Fibroblast of skin of abdomen (primary cell): ENCODE data around the gene PDHX.
"Not testable (repeated sequence)": the region's sequence is repeated elsewhere in the genome, so short reads cannot be mapped to it uniquely, and the experiment has no call there.

Experiments
- DNase-seq: peaks from one replicate; pipeline ENCODE4 v3.0.0-alpha.2; 2013

PDHX gene

GRCh38 chr11:34911676-34912075 lies 4.7 kb upstream of the PDHX start:
- no peak for DNase-seq

- not testable (repeated sequence) for DNase-seq
Observed at GRCh38 chr11:34913556-34913955, 2.9 kb upstream of the PDHX start.

DNA sequence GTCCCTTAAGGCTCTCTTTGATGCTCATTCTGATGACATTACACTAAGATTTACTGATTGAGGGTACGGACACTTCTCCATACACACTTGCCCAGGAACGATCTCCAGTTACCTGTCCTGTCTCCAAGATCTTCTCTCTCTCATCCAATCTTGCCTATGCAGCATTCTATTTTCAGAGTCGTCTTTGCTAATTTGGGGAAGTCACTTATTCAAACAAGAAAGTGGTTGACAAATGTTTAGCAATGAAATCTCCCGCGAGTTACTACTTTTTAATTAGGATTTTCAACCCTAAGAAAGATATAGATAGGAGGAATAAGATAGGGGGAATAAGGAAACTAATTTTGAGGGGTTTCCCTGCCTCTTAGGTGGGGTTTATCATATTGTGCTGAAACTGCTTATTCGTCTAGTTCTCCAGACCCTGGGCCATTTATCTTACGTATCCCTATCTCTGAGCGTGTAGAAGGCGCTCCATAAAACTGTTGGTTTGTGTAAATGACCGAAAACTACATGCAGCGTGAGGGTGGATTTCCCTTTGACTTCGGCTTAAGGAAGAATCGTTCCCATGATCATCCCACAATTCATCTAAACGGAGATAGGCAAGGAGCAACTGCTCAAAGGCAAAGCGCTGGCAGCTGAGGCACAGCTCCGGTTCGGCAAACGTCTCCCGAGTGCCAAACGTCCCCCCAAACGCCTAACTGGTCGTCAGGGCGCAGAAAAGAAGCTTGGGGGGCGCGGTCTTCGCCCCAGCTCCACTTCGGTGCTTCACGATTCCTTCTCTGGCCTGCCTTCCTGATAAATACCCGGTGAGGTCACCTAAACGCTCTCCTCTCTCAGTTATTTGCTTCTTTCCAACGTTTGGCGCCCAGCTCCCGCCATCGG lies 1.0 kb upstream of the PDHX start:
- peak; percentile 24 for DNase-seq

DNA sequence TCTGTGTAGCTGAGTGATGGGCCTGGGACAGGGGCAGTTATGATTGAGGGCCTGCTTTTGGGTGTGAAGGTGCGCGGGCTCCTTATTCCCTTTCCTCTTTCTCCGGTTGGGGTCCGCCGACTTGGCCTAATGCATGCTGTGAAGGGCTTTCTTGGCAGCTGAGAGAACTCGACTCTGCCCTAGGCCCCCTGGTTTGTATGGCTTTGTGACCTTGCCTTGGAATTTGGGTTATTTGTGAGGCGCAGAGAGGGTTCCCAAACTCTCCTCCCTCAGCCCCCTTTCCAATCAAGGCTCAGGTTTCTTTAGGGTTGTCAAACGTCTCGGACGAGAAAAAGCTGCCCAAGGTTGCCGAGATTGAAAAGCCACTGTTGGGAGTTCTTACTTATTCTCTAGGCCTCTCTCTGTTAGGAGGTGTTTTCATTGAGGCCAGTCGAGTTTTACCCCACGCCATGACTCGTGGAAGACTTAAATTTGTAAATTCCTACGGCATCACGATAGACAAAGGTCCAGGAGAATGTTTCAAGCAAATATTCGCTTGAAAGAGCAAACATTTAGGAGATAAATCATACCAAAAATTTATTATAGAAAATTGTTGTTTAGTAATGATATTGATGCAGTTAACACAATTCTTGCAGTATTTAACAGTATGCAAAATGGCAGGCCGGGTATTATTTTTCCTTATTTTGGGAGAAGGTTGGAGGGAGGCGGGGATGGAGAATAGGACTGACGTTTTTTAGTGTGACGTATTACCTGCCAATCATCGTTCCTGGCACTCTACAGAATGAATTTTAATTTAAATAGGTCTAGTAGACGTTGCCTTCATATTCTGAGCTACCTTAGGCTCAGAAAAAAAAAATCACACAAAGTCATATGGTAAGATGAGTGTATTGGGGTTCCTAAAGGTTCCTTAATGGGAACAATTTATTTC lies 689 bp downstream of the PDHX start:
- DNase-seq, result peak; percentile 21

DNA sequence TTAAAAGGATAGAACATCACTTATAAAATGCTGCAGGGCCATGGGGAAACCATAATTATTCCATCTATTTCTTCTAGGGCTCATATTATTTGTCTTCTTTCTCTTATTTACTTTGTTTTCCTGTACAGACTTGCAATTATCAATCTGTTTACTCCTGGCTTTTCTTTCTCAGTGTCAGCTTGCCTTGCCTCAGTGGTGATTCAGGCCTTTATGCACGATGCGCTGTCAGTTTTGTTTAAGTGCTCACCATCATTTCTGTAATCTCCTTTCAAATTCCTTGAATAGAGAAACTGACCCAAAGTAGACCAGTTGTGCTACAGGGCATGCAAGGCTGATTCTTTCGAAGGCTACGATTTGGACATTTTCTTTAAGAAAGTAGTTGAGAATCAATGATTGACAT lies 4.7 kb downstream of the PDHX start:
- DNase-seq, result no peak

- DNase-seq, result no peak
Observed at GRCh38 chr11:34924714-34925113, 8.3 kb downstream of the PDHX start.

- peak; percentile 67 for DNase-seq
Observed at GRCh38 chr11:34926101-34926830, 9.8 kb downstream of the PDHX start.

DNA sequence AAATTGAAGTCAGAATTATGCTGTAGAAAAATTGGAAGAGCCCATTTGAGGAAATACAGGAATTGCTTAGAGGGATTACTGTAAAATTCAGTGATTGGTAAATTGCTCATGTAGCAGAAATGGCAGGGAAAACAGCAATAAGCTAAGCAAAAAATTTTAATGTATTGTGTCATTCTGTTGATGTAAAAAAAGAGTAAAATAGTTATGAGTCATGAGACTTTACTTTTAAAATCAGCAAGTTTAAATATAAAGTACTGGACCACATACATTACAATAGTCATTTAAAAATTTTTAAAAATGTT lies 10.4 kb downstream of the PDHX start:
- DNase-seq, result peak; percentile 74

- DNase-seq, result no peak
Observed at GRCh38 chr11:34928268-34928959, 12.0 kb downstream of the PDHX start.

DNA sequence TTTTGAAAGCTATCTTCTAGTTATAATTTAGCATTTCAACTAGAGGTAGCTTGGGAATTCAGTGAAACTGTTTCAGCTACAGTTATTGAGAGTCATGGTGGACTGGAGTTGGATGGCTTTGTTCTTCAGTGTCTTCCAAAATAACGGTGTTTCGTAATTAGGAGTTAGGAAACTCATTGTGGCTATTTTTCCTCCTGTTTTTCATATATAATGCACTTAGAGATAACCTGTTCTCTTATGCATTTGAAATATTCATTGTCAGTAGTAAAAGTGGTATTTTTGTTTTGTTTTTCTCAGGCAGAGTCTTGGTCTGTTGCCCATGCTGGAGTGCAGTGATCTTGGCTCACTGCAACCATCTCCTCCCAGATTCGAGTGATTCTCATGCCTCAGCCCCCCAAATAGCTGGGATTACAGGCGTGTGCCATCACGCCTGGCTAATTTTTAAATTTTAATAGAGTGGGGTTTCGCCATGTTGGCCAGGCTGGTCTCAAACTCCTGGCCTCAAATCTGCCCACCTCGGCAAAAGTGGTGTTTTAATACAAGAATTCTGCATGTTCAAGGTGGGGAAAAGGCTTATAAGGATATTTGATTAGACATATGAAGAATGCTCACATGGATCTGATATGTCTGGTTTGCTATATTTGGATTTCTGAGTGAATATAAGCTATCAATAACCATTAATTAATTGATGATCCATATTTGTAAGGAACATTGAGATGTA lies 12.7 kb downstream of the PDHX start:
- no peak for DNase-seq

GRCh38 chr11:34929794-34930763 lies 13.7 kb downstream of the PDHX start:
- no peak for DNase-seq

DNA sequence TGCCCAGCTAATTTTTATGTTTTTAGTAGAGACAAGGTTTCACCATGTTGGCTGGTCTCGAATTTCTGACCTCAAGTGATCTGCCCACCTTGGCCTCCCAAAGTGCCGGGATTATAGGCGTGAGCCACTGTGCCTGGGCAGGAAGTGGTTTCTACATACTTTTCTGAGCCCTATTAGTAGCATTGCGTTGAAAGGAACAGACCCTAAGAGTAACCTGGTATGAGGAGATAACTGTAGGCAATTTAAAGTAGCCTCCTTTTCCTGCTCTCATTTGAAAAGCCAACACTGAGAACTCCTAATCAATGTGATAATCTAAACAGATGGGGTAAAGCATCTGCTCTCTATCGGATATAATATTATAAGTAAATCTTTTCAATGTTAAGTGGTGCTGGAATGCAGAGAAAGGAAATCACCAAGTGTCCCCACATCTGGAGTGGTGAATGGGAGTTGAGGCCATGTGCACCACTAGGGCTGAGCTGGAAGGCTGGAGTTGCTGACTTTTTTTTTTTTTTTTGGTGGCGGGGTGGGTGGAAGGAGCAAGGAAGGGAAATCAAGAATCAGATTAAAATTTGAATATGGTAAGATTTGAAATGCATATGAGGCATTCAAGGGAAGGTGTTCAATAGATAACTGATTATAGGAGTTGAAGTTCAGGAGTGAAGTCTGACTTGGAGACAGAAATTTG lies 20.7 kb downstream of the PDHX start:
- DNase-seq, result no peak

DNA sequence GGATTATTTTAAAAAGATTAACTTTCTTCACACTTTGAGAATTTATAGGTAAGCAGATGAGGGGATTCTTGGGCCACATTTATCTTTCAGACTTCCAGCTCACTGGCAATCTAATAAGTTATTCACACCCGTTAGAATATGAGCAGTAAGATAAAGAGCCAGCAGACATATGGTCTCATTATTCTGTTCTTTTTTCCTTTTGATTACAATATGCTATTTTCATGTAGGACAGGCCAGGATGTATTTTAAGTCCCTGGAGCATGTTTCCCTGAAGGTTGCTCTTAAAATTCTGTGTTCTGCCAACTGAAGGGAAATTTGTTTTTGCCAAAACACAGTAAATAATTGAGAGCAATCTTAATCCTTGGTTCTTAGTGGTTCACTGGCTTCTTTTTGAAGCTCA lies 22.2 kb downstream of the PDHX start:
- no peak for DNase-seq

- DNase-seq, result peak; percentile 72
Observed at GRCh38 chr11:34940026-34940677, 23.7 kb downstream of the PDHX start.

GRCh38 chr11:34941688-34942087 lies 25.3 kb downstream of the PDHX start:
- no peak for DNase-seq

DNA sequence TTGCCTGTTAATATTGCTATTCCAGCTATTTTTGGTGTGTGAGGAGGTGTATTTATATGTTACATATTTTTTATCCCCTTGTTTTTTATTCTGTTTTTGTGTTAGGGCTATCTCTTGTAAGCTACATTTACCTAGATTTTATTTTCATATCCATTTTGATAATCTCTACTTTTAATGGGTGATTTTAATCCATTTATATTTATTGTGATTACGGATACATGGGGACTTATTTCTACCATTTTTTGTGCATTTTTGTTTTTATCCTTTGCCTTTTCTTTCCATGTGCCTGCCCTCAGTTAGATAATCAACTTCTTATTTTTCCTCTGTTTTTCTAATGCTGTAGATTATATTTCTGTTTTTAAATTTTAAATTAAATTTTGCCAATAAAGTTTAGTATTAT lies 28.3 kb downstream of the PDHX start:
- no peak for DNase-seq

DNA sequence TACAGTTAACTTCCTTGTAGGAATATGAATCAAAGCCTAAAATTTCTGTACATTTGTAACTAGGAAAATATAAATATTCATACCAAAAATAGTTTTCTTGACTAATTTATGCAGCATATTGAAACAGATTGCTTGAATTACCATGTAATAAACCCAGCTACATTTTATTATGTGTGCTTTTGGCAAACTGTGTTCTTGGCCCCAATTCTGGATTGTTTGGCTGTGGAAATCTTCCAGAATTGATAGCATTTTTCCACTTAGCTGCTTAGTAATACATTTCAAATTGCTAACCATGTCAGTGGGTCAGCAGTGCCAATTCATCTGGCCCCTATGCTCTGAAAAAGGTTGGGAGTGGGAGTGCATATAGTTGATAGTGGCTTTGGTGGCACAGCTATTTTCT lies 32.3 kb downstream of the PDHX start:
- peak; percentile 57 for DNase-seq

DNA sequence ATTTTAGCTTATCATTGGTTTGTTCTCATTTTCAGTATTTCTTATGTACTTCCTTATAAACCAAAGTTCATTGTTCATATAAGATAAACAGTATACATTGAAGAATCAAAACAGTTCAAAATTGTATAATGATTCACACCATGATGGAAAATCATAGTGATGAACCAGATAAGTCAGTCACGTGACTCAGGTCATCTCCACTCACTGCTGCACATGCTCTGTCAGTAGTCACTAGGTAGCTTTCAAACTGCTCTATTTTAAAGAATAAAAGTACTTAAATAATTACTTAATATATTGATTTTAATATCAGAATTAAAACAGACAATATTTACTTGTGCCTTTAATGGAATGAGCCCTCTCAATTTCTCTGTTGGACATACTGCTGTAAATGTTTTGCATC lies 37.5 kb downstream of the PDHX start:
- no peak for DNase-seq

- DNase-seq, result no peak
Observed at GRCh38 chr11:34957206-34957605, 40.8 kb downstream of the PDHX start.
